GM12865 (cell line): ENCODE measurements around the gene SPEF2.
"Not testable (repeated sequence)": the region's sequence is repeated elsewhere in the genome, so short reads cannot be mapped to it uniquely, and the experiment has no call there.

Experiments
- DNase-seq: peaks from one replicate; pipeline ENCODE4 v3.0.0; 2010; ENCODE audit warnings: low read depth
- H3K4me3 ChIP-seq: 2 replicates; pipeline ENCODE4 v1.5.1; 2011; ENCODE audit warnings: mild to moderate bottlenecking, low read depth, low read length, control low read depth
- CTCF ChIP-seq: IDR thresholded peaks from 2 replicates; pipeline ENCODE4 v1.5.1; 2011; ENCODE audit warnings: low read length, control low read depth, low read depth, inconsistent platforms; ENCODE audit not compliant: insufficient read depth; ENCODE audit errors: missing control alignments

Gene SPEF2

GRCh38 chr5:35830587-35830986, 212.9 kb downstream of the SPEF2 start:
- no peak overlapping the region for H3K4me3 ChIP-seq
- TF ChIP-seq CTCF, result no peak
- no peak for DNase-seq

- no peak for TF ChIP-seq CTCF
- no peak overlapping the region for H3K4me3 ChIP-seq
- no peak for DNase-seq
These were observed 215.1 kb downstream of the SPEF2 start for GRCh38 chr5:35832762-35833161.

GRCh38 chr5:35833224-35833623, 215.6 kb downstream of the SPEF2 start:
- TF ChIP-seq CTCF, result no peak
- H3K4me3 ChIP-seq, result no peak overlapping the region
- no peak for DNase-seq

- TF ChIP-seq CTCF, result no peak
- no peak overlapping the region for H3K4me3 ChIP-seq
- DNase-seq, result peak; percentile 47
These were observed 218.4 kb downstream of the SPEF2 start for GRCh38 chr5:35835796-35836742.

- TF ChIP-seq CTCF, result no peak
- no peak overlapping the region for H3K4me3 ChIP-seq
- no peak for DNase-seq
These were observed 220.8 kb downstream of the SPEF2 start for GRCh38 chr5:35838370-35839042.

- no peak for TF ChIP-seq CTCF
- no peak for DNase-seq
- no peak overlapping the region for H3K4me3 ChIP-seq
These were observed 225.2 kb downstream of the SPEF2 start for GRCh38 chr5:35842856-35843255.

GRCh38 chr5:35845508-35845907, 227.8 kb downstream of the SPEF2 start:
- H3K4me3 ChIP-seq, DNase-seq: not testable (repeated sequence)
